GM10248 (cell line): ENCODE measurements around the gene VANGL2.
A peak's percentile ranks its signal among the peaks of the same experiment; 100 is the strongest.

ENCODE experiments used
- CTCF ChIA-PET: fragments of 300-600 bp; sonication (Branson Sonifier 250); formaldehyde crosslinking; extraction: SDS; loops from one replicate; lab custom pipeline; 2021; ENCODE audit warnings: antibody characterized with exemption; lab: Yijun Ruan, JAX
- POLR2A ChIA-PET: fragments of 350-650 bp; sonication (Branson Sonifier 250); formaldehyde crosslinking; extraction: SDS; loops from one replicate; lab custom pipeline; 2020; ENCODE audit warnings: antibody characterized with exemption; lab: Yijun Ruan, JAX
- DNase-seq: peaks from one replicate; pipeline ENCODE4 v3.0.0; 2012; ENCODE audit errors: extremely low spot score
- CTCF ChIP-seq: IDR thresholded peaks from 2 replicates; pipeline ENCODE4 v1.5.1; 2012; ENCODE audit warnings: mild to moderate bottlenecking, low read depth; ENCODE audit errors: extremely low read depth, missing control alignments, control extremely low read depth

Gene VANGL2

DNA sequence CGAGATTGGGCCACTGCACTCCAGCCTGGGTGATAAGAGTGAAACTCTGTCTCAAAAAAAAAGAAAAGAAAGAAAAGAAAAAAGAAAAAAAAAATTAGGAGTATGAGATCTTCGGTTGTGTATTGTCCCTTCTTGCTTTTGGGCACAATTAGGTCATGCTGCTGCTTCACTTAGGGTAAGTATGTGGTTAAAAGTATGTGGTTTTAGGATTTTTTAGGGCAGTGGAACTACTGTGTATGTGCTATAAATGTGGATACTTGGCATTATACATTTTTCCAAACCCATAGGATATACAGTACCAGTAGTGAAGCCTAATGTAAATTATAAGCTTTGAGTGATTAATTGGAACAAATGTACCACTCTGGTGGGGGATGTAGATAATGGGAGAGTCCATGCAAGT is 31.2 kb downstream of the VANGL2 start:
- no peak for DNase-seq
- CTCF ChIA-PET: interaction anchor here (1.1 to 5.4 kb wide), 6 partner anchors 10 to 1008 kb away, joined by 3 to 114 read pairs (median 7); no protein-coding TSS in a partner anchor
- TF ChIP-seq CTCF: no peak
- POLR2A ChIA-PET: interaction anchor here (0.7 to 1.7 kb wide), 3 partner anchors 23 to 116 kb away, joined by 3 to 5 read pairs (median 3); no protein-coding TSS in a partner anchor

DNA sequence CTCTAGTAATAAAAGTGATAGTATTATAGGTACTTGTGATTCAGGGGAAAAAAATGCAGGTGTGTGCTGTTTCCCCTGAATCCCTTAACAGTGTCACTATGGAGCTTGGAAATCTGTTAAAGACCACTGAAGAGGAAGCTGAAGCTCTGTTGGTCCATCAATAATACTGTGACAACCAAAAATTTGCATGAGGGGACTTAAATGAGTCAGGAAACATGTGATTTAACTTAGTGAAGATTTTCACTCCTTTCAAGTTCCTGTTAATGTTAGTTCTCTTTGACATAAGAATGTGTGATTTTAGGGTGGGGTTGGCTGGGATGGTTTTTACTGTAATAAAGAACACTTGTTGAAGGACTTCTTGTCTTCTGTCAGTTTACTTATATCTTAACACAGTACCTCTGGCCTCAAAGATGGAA is 32.0 kb downstream of the VANGL2 start:
- DNase-seq: peak; percentile 44

DNA sequence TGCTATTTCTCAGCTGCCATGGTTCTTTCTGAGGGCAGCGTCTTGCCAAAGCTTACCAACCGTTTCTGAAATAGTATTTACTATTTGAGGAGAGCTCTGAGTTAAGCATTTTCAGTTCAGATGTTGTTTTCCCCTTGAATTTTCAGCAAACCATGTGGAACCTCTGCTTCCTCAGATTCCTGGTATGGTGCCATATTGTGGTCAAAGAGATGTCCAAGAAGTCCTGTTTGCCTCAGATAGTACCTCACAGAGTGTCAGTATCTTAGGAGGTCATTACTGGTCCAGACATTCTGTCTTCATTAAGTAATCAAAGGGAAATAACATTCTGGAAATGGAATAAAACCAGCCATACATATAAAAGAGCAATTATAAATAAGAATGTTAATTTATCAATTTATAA is 36.6 kb downstream of the VANGL2 start:
- no peak for DNase-seq
- TF ChIP-seq CTCF: no peak
- CTCF ChIA-PET: interaction anchor here (2.3 kb wide), 1 partner anchor 15 kb away, joined by 6 read pairs; no protein-coding TSS in a partner anchor
- POLR2A ChIA-PET: no interaction called here

More for the DNA sequence above, 32.0 kb downstream of the VANGL2 start:
- no peak for TF ChIP-seq CTCF
- ChIA-PET CTCF (interaction anchor here (0.9 to 5.4 kb wide), 7 partner anchors 10 to 1008 kb away, joined by 3 to 114 read pairs (median 7); no protein-coding TSS in a partner anchor), POLR2A (interaction anchor here (1.0 kb wide), 1 partner anchor 117 kb away, joined by 3 read pairs; no protein-coding TSS in a partner anchor)

DNA sequence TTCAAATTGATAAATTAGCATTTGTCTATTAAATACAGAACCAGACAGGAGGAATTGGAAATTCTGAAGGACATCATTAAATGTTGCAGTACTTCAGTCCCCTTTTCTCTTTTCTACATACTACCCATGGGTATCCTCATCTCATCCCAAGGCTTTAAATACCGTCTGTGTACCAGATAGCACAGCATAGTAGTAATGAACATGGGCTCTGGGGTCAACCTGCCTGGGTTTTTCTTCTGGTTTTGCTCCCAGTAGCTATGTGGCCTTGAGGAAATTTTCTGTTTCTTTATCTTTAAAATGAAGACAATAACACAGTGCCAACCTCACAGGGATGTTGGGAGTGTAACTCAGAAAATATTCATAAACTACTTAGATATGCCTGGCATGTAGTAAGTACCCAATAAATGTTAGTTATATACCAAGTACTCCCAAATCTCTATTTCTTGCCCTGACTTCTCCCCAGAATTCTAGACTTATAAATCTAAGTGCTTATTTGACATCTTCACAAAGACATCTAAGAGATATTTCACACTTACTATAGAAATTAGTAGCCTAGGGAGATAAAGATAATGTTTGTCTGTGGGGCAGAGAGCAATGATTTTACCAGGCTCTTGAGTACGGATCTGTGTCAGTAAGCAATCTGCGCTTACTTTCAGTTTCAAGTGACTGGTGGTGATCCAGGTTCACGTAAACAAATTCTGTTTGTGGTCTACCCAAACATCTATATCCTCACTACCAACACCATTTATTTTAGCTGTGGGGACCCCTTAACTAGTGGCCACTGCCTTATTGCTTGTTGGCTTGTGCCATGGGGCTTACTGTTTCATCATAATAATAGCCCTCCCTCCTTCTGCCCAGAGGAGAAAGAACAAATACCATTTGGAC is 37.3 kb downstream of the VANGL2 start:
- ChIA-PET POLR2A (no interaction called here), CTCF (interaction anchor here (2.3 to 3.1 kb wide), 2 partner anchors 14 to 168 kb away, joined by 6 to 11 read pairs; no protein-coding TSS in a partner anchor)
- peak; percentile 28 for DNase-seq
- TF ChIP-seq CTCF: no peak

DNA sequence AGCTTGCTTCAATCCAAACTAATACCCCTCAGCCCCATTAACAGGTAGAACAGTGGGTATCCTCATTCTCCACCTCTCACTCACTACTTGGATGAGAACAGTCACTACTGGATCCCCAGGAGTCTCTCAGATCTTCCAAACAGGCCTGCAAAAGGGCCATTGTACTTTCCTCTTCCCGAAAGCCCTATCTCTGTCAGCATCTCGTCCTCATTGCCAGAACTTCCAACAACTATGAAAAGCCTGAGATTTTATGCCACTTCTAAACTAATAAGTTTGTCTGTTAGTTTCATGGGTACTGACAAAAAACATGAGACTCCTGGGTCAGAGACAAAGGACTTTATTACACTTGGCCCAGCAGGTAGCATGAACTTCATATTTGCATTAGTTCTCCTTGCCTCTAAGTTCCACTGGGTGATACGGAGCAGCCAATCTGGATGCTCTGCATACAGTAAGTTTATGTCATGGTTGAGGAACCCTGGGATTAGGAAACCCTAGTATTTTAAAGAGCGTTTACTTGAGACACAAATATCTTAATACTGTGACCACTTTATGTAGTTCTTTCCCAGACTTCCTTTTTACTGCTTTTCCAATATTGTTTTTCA is 38.1 kb downstream of the VANGL2 start:
- DNase-seq: no peak
- POLR2A ChIA-PET: no interaction called here
- TF ChIP-seq CTCF: no peak
- CTCF ChIA-PET: interaction anchor here (2.3 to 3.1 kb wide), 2 partner anchors 13 to 168 kb away, joined by 6 to 11 read pairs; no protein-coding TSS in a partner anchor

GRCh38 chr1:160438935-160439334 is 38.6 kb downstream of the VANGL2 start:
- no peak for TF ChIP-seq CTCF
- ChIA-PET CTCF (interaction anchor here (0.9 to 3.1 kb wide), 3 partner anchors 13 to 167 kb away, joined by 3 to 11 read pairs (median 3); no protein-coding TSS in a partner anchor), POLR2A (no interaction called here)
- DNase-seq: no peak
